ENCODE results near the gene ANKRD50.

GRCh38 chr4:124754681-124755080 is 42.1 kb upstream of the ANKRD50 start:
- TF ChIP-seq POLR2AphosphoS5 (IDR thresholded peaks at IDR 0.05), result no peak
- no peak for TF ChIP-seq CTCF (IDR thresholded peaks at IDR 0.05; ENCODE audit: poor library complexity, severe bottlenecking)
- no peak for TF ChIP-seq EZH2 (IDR thresholded peaks at IDR 0.05; ENCODE audit: borderline replicate concordance, insufficient read depth, low read length, poor library complexity, severe bottlenecking)
